Activated effector memory CD4-positive, alpha-beta T cell treated with Interleukin-2 at 50 U/mL for 16 hours (primary cell): ENCODE measurements around the gene SF3A1.

ENCODE experiments used
- DNase-seq: peaks from one replicate; pipeline ENCODE4 v3.0.0-alpha.2; 2020

SF3A1 gene

DNA sequence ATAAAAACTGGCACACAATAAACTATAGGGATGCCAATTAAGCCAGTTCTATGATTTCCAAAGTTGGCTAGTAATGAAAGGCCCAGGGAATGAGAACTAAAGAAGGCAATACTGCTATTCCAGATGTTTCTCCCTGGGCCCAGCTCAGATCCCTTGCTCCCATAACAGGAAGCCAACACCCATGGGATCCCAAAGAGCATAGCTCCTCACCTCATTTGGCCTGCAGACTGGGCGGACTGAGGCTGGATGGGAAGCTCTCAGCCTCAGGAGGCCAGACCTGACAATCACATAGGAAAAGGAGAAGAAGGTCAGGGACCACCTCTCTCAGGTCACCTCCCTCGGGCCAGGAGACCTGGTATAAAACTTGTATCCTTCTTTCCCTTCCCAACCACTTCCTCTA is 35.2 kb downstream of the SF3A1 start:
- no peak for DNase-seq

DNA sequence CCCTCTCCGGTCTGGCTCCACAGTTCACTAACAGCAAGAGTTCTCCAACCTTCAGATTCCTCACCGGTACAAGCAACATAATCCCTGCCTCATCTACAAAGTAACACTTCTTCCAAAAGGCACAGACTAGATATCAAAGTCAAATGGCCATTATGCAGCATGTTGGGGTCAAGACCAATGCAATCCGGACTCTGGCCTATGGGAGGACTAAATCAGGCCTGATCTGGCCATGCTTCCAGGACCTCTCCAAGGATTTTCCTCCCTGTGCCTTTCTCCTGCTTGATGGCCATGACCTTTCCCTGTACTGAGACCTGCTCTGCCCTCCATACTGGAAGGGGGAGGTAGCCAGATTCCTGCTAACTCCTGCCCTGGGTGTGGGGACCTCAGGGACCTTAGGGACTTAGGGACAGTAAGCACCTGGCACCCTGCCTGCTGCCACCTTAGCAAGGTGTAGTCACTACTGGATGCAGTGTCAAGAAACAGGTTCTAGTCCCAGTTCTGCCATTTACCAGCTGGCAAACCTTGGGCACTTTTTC is 36.6 kb downstream of the SF3A1 start:
- DNase-seq, result no peak

DNA sequence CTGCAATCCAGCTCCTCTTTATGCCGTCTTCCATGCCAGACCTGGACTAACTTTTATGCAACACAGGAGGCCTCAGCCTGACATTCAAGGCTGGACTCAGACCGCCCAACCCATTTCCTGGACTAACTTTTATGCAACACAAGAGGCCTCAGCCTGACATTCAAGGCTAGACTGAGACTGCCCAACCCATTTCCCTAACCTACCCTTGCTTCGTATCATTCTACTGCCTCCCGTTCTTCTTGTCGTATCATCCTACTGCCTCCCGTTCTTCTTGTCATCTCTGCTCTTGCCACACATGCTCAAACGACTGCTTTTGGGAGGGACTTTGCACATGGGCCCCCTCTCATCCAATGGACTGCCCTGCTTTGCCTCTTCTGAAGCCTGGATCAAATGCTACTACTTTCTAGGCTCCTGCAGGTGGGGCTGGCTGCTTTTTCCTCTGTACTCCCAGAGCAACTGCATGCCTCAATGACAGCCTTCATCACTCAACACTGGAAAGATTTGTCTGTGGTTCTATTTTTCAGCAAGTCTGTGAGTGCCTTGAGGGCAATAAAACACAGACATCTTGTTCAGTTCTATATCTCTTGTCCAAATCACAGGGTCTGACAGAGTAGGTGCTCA is 37.8 kb downstream of the SF3A1 start:
- no peak for DNase-seq

DNA sequence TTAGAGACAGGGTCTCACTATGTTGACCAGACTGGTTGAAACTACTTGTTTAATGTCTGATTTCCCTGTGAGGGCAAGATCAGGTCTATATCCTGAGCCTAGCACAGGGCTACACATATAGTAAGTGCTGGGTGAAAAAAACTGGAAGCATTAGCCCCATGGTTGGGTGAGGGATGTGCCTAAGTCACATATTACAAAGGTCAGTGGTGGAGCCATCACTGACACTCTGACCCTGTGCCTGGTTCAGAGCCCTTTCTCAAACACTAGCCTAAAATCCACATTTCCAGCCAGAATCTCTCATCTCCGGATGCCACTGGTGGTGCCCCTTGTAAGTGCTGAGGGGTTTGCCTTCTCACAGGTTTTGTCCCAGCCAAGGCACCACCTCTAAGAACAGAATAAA is 38.9 kb downstream of the SF3A1 start:
- no peak for DNase-seq

DNA sequence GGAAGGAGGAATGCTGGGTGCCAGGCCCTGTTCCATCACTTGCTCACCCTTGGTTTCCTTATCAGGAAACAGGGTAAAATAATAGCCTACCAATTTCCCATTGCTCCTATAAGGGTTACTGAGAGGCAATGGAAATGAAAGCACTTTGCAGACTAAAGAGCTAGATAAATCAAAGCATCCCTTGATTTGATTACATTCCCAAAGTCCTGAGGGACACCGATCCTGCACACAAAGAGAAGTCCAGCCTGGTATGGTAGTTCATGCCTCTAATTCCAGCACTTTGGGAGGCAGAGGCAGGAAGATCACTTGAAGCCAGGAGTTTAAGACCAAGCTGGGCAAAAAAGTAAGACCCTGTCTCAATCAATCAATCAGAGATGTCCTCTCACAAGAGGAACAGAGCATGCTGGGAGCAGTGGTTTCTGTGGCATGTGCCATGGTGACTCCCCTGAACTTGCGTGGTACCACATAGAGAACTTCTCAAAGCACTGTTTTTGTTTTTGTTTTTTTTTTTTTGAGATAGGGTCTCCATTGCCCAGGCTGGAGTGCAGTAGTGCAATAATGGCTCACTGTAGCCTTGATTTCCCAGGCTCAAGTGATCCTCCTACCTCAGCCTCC is 40.6 kb downstream of the SF3A1 start:
- DNase-seq, result no peak

DNA sequence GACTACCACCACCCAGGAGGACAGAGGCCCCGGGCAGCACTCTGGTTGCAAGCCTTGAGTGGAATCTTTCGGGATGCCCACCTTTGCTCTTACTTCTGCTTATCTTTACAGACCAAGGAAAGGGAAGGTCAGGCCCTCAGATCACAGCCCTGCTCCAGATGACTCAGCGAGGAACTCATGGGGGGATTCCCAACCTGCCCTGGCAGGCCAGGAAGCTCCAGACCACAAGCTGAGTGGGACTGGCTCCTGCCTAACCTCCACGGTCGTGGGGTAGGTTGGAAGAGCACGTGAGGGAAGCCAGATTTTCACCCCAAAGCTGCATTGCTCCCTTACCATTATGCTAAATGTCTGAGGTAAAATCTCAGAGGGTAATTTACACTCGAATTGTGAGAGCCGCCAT is 41.8 kb downstream of the SF3A1 start:
- DNase-seq, result peak; percentile 27

DNA sequence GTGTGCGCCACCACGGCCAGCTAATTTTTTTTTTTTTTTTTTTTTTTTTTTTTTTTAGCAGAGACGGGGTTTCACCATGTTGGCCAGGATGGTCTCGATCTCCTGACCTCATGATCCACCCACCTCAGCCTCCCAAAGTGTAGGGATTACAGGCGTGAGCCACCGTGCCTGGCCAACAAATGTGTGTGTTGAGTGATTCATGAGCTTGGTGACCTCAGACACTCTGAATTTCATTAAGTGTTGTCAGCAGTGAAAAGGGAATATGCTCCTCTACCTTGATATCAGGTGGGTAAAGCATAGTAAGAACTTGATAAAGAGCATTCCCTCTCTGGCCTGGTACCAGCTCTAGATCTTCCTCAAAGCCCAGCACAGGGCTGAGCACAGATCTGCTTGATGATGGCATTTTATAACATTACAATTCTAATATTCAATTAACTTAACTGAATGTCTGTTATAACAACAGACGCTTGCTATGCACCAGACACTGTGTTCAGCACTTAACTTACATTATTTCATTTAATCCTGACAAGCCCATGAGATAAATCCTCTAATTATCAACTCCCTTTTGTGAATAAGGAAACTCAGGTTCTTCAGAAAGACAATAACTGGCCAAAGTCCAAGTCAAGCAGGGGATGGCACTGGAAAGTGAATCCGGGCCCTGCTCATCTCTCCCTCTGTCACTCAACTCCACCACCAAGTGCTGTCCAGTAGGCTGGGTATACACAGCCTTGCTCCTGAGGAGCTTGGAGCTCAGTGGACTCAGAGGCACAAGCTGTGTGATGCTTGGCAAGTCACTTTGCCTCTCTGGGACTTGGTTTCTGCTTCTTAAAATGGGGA is 42.9 kb downstream of the SF3A1 start:
- DNase-seq, result no peak

DNA sequence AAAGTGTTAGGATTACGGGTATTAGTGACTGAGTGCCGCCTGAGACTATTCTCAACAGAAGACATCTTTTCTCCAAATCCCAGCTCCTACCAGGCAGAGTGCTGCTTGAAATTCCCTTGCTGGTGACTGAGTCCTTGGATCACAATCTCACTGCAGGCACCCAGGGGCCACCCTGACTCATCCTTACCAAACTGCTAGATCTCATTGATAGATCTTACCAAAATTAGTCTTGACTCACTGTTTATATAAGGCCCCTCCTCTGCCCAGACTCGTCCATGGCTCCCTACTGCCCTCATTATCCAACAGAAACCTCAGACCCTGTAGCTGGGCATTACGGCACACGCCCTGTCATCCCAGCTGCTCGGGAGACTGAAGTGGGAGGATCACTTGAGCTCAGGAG is 44.6 kb downstream of the SF3A1 start:
- no peak for DNase-seq

DNA sequence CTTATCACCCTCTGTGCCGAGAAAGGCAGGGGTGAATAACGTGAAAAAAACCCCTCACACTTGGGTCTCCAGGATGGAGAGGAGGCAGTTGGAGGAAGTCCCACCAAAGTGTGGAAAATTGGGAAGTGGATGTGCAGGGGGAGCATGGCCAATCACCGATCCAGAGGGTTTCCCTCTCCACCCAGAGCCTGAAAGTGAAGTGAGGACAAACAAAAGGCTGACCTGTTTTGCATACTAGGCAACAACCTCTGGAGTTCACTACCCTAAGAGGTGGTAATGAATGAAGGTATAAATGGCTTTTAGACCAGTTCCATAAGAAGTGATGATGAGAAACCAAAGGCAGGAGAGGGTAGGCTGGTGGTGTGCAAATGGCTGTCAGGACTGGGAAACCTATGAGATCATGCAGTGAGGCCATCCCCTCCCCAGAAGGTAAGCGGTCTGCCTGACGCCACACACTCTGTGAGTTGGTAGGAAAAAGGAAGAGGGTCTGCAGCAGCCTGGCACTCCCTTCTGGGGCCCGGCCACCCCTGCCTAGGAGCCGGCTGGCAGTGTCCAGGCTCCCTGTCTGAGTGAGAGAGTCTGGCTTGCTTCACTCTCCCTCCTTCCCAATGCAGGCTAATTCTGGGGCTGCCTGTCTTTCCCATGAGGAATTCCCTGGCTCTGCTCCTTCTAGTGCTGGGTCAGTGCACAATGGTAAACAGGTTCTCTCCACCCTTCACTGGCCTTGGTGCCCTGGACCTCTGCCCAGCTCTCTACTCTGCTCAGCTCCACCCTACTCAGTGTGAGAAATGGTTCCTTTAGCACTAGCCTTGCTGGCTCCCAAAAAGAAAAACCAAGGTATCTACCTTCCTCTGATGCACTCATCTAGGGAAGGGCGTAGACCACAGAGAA is 45.6 kb downstream of the SF3A1 start:
- no peak for DNase-seq

DNA sequence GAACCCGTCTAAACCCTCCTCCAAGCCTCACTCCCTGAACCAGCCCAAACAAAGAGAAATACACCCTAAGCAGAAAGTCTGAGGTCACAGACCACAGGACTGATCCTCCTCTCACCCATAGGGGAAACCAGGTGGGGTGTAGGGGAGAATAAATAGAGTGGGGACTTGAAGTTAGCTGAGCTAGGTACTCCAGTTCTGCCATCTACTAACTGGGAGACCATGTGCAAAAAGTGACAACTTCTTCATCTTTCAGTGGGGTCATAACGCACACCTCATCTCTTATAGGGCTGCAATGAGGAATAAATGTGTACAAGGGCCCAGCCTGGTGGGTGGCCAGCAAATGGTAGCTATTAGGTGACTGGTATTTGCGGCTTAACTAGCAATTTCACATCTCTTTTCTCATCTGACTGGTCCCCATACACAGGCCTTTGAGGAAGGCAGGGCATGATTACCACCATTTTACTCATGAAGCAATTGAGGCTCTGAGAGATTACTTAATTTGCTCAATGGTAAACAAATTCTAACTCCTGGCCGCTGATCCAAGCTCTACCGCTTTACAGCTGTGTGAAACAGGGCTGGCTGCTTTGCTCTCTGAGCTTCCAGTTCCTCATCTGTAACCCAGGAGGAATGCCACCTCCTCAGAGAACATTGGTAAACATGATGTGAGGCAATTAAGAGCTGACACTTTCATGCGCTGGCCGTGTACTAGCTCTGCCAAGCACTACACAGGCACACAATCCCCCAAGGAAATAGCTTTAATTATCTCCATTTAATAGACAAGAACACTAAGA is 46.5 kb downstream of the SF3A1 start:
- no peak for DNase-seq

DNA sequence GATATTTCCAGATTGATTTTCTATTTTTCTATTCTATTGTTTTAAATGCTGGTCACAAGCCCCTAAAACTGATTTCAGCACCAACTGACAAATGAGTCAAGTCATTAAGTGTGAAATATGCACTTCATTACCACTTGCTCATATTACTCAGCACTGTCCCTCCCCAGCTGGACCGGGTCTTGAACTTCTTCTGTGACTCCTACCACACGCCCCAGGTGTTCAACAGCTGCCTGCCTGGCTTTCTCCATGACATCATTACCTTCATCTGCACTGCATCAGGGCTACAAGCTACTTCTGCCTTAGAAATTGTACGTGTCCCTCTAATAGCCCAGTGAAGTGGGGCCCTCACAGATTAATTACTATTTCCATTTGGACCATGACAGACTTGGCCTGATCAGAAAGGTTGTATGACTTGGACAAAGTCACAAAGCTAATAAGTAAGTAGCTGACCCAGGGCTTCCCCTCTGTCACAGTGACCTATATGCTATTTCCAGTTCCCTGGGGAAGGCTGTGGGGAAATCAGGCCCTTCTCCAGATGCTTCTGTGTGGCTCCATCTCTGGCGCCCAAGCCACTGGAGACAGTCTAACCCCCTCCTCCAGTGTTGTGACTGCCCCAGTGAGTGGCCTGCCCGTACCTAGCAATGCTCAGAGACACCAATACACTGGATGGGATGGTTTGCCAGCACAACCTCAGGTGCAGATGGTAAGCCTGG is 48.0 kb downstream of the SF3A1 start:
- DNase-seq, result no peak

DNA sequence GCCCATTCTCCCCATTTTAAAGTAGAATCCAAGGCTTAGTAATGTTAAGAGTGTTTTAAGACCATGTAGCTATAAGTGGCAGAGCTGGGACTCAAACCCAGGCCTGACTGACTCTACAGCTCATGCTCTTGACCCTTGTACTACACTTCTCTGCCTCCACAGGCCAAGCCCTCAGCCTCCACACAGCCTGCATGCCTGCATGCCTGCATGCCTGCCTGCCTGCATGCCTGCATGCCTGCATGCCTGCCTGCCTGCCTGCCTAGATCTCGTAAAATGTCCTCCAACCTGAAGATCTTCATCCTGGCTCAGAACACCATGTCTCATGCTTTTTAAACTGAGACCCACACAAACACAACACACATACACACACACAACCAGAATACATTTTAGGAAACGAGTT is 48.6 kb downstream of the SF3A1 start:
- no peak for DNase-seq

DNA sequence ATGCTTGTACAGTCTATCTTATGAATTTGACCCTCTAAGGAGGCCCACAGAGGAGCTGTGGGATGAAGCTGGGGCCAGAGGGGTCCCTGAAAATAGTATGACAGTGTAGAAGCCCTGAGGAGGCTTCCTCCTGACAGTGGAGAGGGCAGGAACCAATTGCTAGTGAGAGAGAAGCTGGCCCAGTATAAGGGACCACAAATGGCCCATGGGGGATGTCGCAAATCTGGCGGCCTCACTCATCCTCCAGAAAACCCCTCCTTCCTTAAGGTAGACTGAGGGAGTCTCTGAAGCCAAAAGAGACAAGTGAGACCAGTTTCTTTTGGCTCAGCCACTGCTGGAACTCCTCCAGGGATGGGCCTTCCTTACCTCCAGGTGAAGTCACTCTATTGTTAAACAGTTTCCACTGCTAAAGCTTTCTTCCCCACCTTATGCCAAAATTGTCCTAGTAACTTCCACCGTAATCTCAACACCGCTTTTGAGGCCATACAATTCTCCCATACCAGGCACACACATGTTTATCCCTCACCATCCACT is 49.6 kb downstream of the SF3A1 start:
- no peak for DNase-seq

DNA sequence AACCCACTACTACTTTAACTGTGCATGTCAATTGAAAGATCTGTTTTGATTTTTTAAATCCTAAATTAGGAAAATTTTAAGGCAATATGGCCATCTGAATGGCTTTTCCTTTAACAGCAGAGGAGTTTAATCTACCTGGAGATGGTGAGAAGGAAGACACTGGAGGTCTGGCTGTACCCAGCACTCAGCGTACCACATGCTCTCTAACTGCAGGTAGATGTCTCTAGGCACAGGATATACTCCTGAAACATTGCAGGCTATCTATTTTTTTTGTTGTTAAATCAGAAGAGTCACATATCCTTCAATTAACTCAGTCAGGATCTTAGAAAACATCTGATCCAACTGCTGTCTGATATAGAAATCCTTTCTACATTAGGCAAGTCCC is 50.1 kb downstream of the SF3A1 start:
- DNase-seq, result no peak

DNA sequence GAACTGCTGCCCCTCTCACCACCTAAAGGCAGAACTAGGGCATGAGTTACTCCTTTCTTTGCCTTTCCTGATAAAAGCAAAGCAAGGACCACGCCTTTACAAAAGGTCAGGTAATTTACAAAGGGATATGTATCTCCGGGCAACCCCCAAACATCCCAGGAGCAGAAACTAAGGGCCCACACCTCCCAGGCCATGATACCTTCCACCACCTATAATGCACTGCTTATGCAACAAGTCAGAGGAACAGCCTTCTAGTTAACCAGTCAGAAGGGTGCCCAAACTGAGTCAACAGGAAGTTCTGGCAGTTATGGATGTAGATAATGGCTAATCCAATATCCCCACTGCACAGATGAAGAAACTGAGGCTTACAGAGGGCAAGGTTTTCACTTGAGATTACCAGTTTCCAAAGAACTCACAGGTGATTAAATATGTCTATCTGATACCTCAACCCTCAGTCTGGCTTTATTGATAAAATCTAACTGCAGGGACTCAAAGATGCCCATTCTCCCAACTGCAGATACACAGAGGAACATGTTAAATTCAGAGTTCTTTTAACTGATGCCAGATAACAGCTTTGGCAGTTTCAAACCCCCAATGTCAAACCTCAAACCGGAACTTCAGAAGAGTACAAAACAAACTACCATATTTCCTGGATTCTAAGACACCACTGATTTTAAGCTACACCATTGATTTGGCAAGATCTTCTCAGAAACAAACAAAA is 50.6 kb downstream of the SF3A1 start:
- DNase-seq, result no peak

DNA sequence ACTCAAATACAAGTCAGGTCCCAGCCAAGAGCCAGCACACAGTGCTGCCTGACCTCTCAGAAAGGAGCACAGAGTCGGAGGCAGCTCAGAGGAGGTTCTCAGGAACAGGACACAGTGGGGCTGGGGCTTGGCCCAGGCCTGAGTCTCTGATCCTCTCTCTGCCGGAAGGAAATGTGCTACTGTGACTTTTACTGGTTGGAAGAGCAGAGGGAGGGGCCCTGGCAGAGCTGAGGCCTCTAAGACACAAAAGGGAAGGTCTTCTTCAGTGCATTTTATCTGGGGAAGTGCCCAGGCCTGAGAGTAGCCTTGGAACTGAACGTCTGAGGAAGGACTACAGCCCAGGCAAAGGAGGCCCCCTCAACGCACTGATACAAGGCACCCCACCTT is 51.2 kb downstream of the SF3A1 start:
- DNase-seq, result peak; percentile 53

DNA sequence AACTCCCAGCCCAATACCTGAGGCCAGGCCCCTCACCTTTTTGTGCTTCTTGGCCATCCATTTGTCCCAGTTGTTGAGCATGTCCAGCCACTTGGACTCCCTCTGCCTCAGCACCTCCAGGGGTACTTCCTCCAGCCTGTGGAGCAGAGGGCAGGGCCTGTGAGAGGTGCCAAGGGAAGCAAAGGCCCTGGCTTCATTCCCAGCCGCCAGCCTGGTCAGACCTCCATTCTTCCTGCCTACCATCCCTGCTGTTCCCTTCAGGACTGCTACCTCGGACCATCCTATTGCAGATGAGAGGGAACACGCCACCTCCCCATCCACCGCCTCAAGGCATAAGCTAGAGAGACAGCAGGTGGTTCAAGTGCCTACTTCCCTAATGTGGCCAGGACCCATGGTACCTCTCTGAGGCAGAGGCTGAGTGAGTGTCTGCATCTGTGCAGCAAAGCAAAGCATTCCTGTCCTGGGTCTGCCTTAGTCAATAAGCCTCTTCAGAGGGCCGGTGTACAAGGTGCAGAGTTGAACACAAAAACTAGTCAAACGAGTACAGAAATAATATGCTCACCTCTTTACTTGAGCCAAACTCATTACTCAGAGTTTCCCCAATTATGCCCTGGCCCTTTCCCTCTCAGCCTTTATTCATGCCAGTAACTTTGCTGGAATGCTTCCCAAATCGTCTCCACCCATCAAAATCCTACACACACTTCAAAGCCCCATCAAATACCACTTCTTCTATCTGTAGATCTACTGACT is 52.0 kb downstream of the SF3A1 start:
- no peak for DNase-seq

DNA sequence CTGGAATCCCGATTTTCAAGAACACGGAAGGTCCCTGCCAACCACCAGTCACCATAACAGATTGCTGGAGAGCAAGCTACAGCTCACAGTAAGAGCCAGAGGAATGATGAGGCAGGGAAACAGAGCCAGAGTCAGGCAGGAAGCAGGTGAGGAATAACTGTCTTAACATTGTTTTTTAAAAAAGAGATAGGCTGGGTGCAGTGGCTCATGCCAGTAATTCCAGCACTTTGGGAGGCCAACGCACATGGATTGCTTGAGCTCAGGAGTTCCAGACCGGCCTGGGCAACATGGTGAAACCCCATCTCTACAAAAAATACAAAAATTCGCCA is 53.9 kb downstream of the SF3A1 start:
- no peak for DNase-seq

DNA sequence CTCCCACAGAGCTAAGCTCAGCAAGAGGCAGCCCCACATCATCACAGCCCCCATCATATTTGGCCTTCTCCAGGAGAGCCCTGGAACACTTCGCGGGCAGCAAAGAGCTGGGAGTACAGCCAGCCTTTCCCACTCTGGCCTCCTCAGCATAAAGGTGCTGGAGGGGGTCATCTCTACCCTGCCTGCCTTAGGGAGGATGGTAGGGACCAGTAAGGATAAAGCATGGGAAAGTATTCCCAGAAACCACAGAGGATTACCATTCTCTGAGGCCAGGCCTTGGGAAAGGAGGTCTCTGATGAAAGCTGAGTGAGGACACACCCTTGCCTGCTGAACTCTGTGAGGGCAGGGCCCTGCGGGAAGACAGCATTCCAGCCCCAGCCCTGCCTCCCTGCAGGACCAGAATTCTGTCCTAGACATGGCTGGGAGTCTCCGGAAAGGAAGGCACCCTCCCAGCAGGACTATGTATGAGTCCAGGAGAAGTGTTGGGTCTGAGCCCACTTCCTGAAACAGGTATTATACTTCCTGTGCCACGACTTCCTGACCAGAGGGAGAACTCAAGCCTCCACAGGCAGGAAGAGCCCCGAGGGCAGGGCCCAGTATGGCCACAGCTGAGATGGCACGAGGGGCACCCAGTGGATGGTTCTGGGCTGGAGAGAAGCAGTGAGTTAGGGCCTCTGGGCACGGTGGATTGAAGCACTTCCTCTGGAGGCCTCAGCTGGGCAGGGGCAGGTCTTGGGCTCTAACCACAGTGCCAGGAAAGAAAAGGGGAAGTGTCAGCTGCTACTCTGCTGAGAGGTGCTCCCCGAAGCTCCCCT is 54.5 kb downstream of the SF3A1 start:
- DNase-seq, result no peak
